ENCODE results near the gene LAG3.

GRCh38 chr12:6771509-6772330 lies 600 bp upstream of the LAG3 start:
- no peak for TF ChIP-seq CTCF (IDR thresholded peaks at IDR 0.05 in 2 of 3, conservative IDR thresholded peaks at IDR 0.05 in 1 of 3; ENCODE audit: control insufficient read depth in 2 of 3, extremely low read depth in 1 of 3, insufficient read depth in 1 of 3, low read depth in 3 of 3, low read length in 3 of 3)
- TF ChIP-seq FOXM1 (IDR thresholded peaks at IDR 0.05; ENCODE audit: low read depth, low read length): no peak
- no peak for TF ChIP-seq JUNB (IDR thresholded peaks at IDR 0.05)
- no peak for TF ChIP-seq CREB1 (IDR thresholded peaks at IDR 0.05; ENCODE audit: low read depth)
- no peak for TF ChIP-seq ZNF592 (IDR thresholded peaks at IDR 0.05)
- TF ChIP-seq EZH2 (IDR thresholded peaks at IDR 0.05; ENCODE audit: borderline replicate concordance, control insufficient read depth, low read depth, low read length): no peak
- TF ChIP-seq SPI1 (IDR thresholded peaks at IDR 0.05; ENCODE audit: borderline replicate concordance, insufficient read depth, low read depth, low read length): no peak
- TF ChIP-seq ATF2 (IDR thresholded peaks at IDR 0.05; ENCODE audit: low read length): no peak

Measured in GM12878 (cell line).